K562 (cell line): ENCODE data around the gene ZC3H10. TPM values are rescaled to one million over a fixed set of nuclear protein-coding genes. Genes with fewer than 3 reads are reported as not detected.

Experiments
- ATF1 ChIP-seq, 2 experiments: fragments of 450-650 bp in 1 of 2; IDR thresholded peaks; 2 replicates each; pipeline ENCODE4 v1.6.1; 2016; ENCODE audit warnings: missing compliant biosample characterization in 1 of 2, missing genetic modification characterization in 1 of 2
- ATF7 ChIP-seq: fragments of 450-650 bp; IDR thresholded peaks from 2 replicates; pipeline ENCODE4 v1.7.1; 2014; ENCODE audit warnings: mild to moderate bottlenecking, moderate library complexity
- ETV5 ChIP-seq: sonication (generic); formaldehyde crosslinking; IDR thresholded peaks from 2 replicates; pipeline ENCODE4 v1.4.0; 2020; ENCODE audit warnings: low read depth, mild to moderate bottlenecking, missing genetic modification reagents
- KHSRP ChIP-seq: fragments of 450-650 bp; IDR thresholded peaks from 2 replicates; pipeline ENCODE4 v1.6.1; 2017
- MTF1 ChIP-seq: fragments of 250-450 bp; sonication (Bioruptor Pico); IDR thresholded peaks from 2 replicates; pipeline ENCODE4 v1.9.0; 2021; ENCODE audit warnings: moderate library complexity, mild to moderate bottlenecking, inconsistent platforms, borderline replicate concordance
- PHB2 ChIP-seq: fragments of 450-650 bp; IDR thresholded peaks from 2 replicates; pipeline ENCODE4 v1.6.1; 2017; ENCODE audit warnings: low read depth
- PRPF4 ChIP-seq: fragments of 200-400 bp; formaldehyde crosslinking; IDR thresholded peaks from one replicate; pipeline ENCODE4 v1.6.1; 2017; ENCODE audit warnings: low read length, low read depth, mild to moderate bottlenecking; ENCODE audit not compliant: insufficient read depth, poor library complexity, severe bottlenecking
- TAL1 ChIP-seq: fragments of 450-650 bp; IDR thresholded peaks from 2 replicates; pipeline ENCODE4 v1.6.1; 2016; ENCODE audit warnings: mild to moderate bottlenecking
- ZKSCAN3 ChIP-seq: fragments of 250-450 bp; sonication (Bioruptor Pico); IDR thresholded peaks from 2 replicates; pipeline ENCODE4 v1.4.0; 2020
- ZNF143 ChIP-seq: sonication (generic); formaldehyde crosslinking; IDR thresholded peaks from 2 replicates; pipeline ENCODE4 v1.9.0; 2022; ENCODE audit warnings: mild to moderate bottlenecking, missing genetic modification reagents
- ZNF175 ChIP-seq: fragments of 200-800 bp; sonication (Bioruptor generic); IDR thresholded peaks from 2 replicates; pipeline ENCODE4 v1.6.1; 2016; ENCODE audit warnings: low read depth, mild to moderate bottlenecking, missing genetic modification characterization, missing compliant biosample characterization
- ZNF184 ChIP-seq: sonication (generic); formaldehyde crosslinking; IDR thresholded peaks from 2 replicates; pipeline ENCODE4 v1.5.0; 2020; ENCODE audit warnings: missing genetic modification reagents
- ZNF197 ChIP-seq: fragments of 200-800 bp; sonication (Bioruptor generic); IDR thresholded peaks from 2 replicates; pipeline ENCODE4 v1.6.1; 2016; ENCODE audit warnings: low read depth, missing genetic modification characterization, missing compliant biosample characterization
- polyA plus RNA-seq, 8 experiments: library from polyadenylated mRNA; depleted of rRNA in 4 of 8; stranded (reverse) in 5 of 8; unstranded in 3 of 8; fragments of >200 nt; fragmentation: Nextera tagmentation in 2 of 8; fragmentation: Illumina TruSeq in 1 of 8; extraction: Ambion mirVana in 2 of 8; extraction: Trizol in 1 of 8; gene quantifications; 2 replicates each; pipeline versions ENCODE4 v1.2.1 to v1.2.3, GENCODE V29; 2011 to 2014; ENCODE audit warnings: inconsistent platforms in 1 of 8, missing spikeins in 1 of 8
- total RNA-seq, 7 experiments: library from RNA; depleted of rRNA in 6 of 7; stranded (reverse); fragments of >200 nt in 6 of 7; fragmentation: Illumina TruSeq in 2 of 7; extraction: Trizol in 2 of 7; gene quantifications; 2 replicates each; pipeline versions ENCODE4 v1.2.1 to v1.2.3, GENCODE V29; 2011 to 2021; ENCODE audit warnings: low replicate concordance in 1 of 7
- TF ChIP-seq, protein P1 (sequence below): fragments of 250-450 bp; sonication (Bioruptor Pico); IDR thresholded peaks from 2 replicates; pipeline ENCODE4 v1.4.0; 2020; ENCODE audit warnings: borderline replicate concordance
- TF ChIP-seq, protein P2 (sequence below): fragments of 450-650 bp; formaldehyde crosslinking; IDR thresholded peaks from 2 replicates; pipeline ENCODE4 v1.4.0; 2022; ENCODE audit warnings: mild to moderate bottlenecking, moderate library complexity
- TF ChIP-seq, protein P3 (sequence below): fragments of 250-450 bp; sonication (Bioruptor Pico); IDR thresholded peaks from 2 replicates; pipeline ENCODE4 v1.8.0; 2021; ENCODE audit warnings: borderline replicate concordance, mild to moderate bottlenecking, moderate library complexity; ENCODE audit not compliant: poor library complexity, severe bottlenecking
- TF ChIP-seq, protein P4 (sequence below): sonication (generic); formaldehyde crosslinking; IDR thresholded peaks from 2 replicates; pipeline ENCODE4 v1.9.0; 2022; ENCODE audit warnings: mild to moderate bottlenecking, missing genetic modification reagents
- TF ChIP-seq, protein P5 (sequence below): sonication (generic); formaldehyde crosslinking; IDR thresholded peaks from 2 replicates; pipeline ENCODE4 v1.8.1; 2022; ENCODE audit warnings: missing genetic modification reagents
- TF ChIP-seq, protein P6 (sequence below): fragments of 450-650 bp; IDR thresholded peaks from 2 replicates; pipeline ENCODE4 v1.6.1; 2016; ENCODE audit warnings: mild to moderate bottlenecking

The ZC3H10 gene
- total and polyA plus RNA-seq, 9 of the 15 experiments (the other 6 are each of a cell fraction or from before 2014, with no cell fraction given): 0.31 to 4.1 (median 1.6) TPM

DNA sequence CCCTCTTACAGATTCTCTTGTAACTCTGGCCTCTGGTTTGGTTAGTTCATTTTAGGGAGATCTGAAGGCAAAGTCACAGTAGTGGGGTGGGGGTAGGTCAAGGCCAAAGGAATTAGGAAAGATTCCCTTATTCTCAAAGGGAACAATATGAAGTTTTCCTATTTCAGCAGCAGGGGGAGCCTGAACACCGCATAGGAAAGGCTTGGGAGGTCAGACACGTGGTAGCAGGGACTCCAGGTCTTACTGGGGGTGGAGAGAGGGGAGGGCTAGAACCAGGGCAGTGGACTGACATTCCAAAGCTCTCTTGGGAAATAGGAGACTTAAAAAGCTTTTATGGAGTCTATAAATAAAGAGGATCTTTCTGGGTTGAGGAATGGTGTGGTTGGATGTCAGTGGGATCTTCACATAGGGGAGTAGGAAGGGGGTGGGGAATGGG is 1.3 kb downstream of the ZC3H10 start (continued):
- TF ChIP-seq, protein P1, sequence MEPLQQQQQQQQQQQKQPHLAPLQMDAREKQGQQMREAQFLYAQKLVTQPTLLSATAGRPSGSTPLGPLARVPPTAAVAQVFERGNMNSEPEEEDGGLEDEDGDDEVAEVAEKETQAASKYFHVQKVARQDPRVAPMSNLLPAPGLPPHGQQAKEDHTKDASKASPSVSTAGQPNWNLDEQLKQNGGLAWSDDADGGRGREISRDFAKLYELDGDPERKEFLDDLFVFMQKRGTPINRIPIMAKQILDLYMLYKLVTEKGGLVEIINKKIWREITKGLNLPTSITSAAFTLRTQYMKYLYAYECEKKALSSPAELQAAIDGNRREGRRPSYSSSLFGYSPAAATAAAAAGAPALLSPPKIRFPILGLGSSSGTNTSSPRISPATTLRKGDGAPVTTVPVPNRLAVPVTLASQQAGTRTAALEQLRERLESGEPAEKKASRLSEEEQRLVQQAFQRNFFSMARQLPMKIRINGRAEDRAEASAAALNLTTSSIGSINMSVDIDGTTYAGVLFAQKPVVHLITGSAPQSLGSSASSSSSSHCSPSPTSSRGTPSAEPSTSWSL (CRISPR knock-in tag): no peak
- TF ChIP-seq ZKSCAN3 (CRISPR knock-in tag): no peak
- no peak for TF ChIP-seq PRPF4
- TF ChIP-seq ATF7: 0 out of 2 replicates have a peak, but pooled peaks have one; percentile 25
- no peak for TF ChIP-seq ZNF197 (CRISPR knock-in tag)
- TF ChIP-seq KHSRP: no peak
- TF ChIP-seq, protein P2, sequence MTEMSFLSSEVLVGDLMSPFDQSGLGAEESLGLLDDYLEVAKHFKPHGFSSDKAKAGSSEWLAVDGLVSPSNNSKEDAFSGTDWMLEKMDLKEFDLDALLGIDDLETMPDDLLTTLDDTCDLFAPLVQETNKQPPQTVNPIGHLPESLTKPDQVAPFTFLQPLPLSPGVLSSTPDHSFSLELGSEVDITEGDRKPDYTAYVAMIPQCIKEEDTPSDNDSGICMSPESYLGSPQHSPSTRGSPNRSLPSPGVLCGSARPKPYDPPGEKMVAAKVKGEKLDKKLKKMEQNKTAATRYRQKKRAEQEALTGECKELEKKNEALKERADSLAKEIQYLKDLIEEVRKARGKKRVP (CRISPR knock-in tag): no peak
- TF ChIP-seq, protein P3, sequence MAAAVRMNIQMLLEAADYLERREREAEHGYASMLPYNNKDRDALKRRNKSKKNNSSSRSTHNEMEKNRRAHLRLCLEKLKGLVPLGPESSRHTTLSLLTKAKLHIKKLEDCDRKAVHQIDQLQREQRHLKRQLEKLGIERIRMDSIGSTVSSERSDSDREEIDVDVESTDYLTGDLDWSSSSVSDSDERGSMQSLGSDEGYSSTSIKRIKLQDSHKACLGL: no peak
- TF ChIP-seq, protein P4, sequence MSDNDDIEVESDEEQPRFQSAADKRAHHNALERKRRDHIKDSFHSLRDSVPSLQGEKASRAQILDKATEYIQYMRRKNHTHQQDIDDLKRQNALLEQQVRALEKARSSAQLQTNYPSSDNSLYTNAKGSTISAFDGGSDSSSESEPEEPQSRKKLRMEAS: peak; percentile 84
- no peak for TF ChIP-seq ZNF175
- TF ChIP-seq ETV5 (CRISPR knock-in tag): no peak
- TF ChIP-seq, protein P5, sequence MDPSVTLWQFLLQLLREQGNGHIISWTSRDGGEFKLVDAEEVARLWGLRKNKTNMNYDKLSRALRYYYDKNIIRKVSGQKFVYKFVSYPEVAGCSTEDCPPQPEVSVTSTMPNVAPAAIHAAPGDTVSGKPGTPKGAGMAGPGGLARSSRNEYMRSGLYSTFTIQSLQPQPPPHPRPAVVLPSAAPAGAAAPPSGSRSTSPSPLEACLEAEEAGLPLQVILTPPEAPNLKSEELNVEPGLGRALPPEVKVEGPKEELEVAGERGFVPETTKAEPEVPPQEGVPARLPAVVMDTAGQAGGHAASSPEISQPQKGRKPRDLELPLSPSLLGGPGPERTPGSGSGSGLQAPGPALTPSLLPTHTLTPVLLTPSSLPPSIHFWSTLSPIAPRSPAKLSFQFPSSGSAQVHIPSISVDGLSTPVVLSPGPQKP (CRISPR knock-in tag): no peak
- TF ChIP-seq MTF1 (CRISPR knock-in tag): no peak
- no peak for TF ChIP-seq ATF1 (CRISPR knock-in tag; IDR thresholded peaks at IDR 0.05)
- TF ChIP-seq ATF1 (tag; IDR thresholded peaks at IDR 0.05): no peak
- TF ChIP-seq ZNF143 (CRISPR knock-in tag): no peak
- TF ChIP-seq, protein P6, sequence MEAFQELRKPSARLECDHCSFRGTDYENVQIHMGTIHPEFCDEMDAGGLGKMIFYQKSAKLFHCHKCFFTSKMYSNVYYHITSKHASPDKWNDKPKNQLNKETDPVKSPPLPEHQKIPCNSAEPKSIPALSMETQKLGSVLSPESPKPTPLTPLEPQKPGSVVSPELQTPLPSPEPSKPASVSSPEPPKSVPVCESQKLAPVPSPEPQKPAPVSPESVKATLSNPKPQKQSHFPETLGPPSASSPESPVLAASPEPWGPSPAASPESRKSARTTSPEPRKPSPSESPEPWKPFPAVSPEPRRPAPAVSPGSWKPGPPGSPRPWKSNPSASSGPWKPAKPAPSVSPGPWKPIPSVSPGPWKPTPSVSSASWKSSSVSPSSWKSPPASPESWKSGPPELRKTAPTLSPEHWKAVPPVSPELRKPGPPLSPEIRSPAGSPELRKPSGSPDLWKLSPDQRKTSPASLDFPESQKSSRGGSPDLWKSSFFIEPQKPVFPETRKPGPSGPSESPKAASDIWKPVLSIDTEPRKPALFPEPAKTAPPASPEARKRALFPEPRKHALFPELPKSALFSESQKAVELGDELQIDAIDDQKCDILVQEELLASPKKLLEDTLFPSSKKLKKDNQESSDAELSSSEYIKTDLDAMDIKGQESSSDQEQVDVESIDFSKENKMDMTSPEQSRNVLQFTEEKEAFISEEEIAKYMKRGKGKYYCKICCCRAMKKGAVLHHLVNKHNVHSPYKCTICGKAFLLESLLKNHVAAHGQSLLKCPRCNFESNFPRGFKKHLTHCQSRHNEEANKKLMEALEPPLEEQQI: no peak
- no peak for TF ChIP-seq PHB2
- no peak for TF ChIP-seq ZNF184 (CRISPR knock-in tag)
- TF ChIP-seq TAL1: no peak
